NCI-H69 (cell line): ENCODE results near the gene ITPK1.
A peak's percentile ranks its signal among the peaks of the same experiment; 100 is the strongest.

Experiments used
- DNase-seq: peaks from one replicate; lab custom pipeline; 2025; lab: John Stamatoyannopoulos, UW

Gene ITPK1

GRCh38 chr14:92968291-92969020, 147.3 kb downstream of the ITPK1 start:
- no peak for DNase-seq

GRCh38 chr14:92967346-92967926, 148.3 kb downstream of the ITPK1 start:
- DNase-seq, result no peak

- DNase-seq, result no peak
Observed at GRCh38 chr14:92965281-92965680, 150.4 kb downstream of the ITPK1 start.

GRCh38 chr14:92964124-92965109, 151.3 kb downstream of the ITPK1 start:
- peak; percentile 38 for DNase-seq

GRCh38 chr14:92963301-92964123, 152.2 kb downstream of the ITPK1 start:
- DNase-seq, result peak; percentile 60

GRCh38 chr14:92962831-92963095, 153.0 kb downstream of the ITPK1 start:
- DNase-seq, result no peak

- no peak for DNase-seq
Observed at GRCh38 chr14:92962031-92962830, 153.5 kb downstream of the ITPK1 start.

GRCh38 chr14:92961567-92961855, 154.2 kb downstream of the ITPK1 start:
- DNase-seq, result no peak

- no peak for DNase-seq
Observed at GRCh38 chr14:92960706-92961566, 154.8 kb downstream of the ITPK1 start.

- peak; percentile 87 for DNase-seq
Observed at GRCh38 chr14:92959761-92960680, 155.7 kb downstream of the ITPK1 start.

GRCh38 chr14:92959189-92959531, 156.6 kb downstream of the ITPK1 start:
- DNase-seq, result peak; percentile 92

GRCh38 chr14:92958373-92959188, 157.1 kb downstream of the ITPK1 start:
- DNase-seq, result peak; percentile 62

GRCh38 chr14:92956961-92957360, 158.8 kb downstream of the ITPK1 start:
- DNase-seq, result peak; percentile 93

- DNase-seq, result no peak
Observed at GRCh38 chr14:92955381-92955780, 160.3 kb downstream of the ITPK1 start.

GRCh38 chr14:92954933-92955332, 160.8 kb downstream of the ITPK1 start:
- no peak for DNase-seq

- DNase-seq, result no peak
Observed at GRCh38 chr14:92953526-92953925, 162.2 kb downstream of the ITPK1 start.

GRCh38 chr14:92952481-92953298, 163.0 kb downstream of the ITPK1 start:
- no peak for DNase-seq
